NCI-H460 (cell line): ENCODE results near the gene SBF2. TPM values are rescaled to one million over a fixed set of nuclear protein-coding genes. Genes with fewer than 3 reads are reported as not detected.
"Not testable (repeated sequence)": the region's sequence is repeated elsewhere in the genome, so short reads cannot be mapped to it uniquely, and the experiment has no call there.

Experiments
- DNase-seq: peaks from one replicate; pipeline ENCODE4 v3.0.0-alpha.2; 2016; ENCODE audit warnings: low read depth; ENCODE audit errors: extremely low read depth
- total RNA-seq: library from RNA; depleted of rRNA; stranded (reverse); fragments of >200 nt; shearing (Covaris generic); gene quantifications from 2 replicates; pipeline ENCODE4 v1.2.3, GENCODE V29; 2014

The SBF2 gene
- total RNA-seq, 1 experiment from 2014 or later = 27.2 TPM

GRCh38 chr11:9761441-9761945 lies 532.5 kb downstream of the SBF2 start:
- DNase-seq = no peak

- DNase-seq = no peak
Measured at GRCh38 chr11:9760193-9760575, 533.8 kb downstream of the SBF2 start.

GRCh38 chr11:9759519-9760192 lies 534.4 kb downstream of the SBF2 start:
- peak; percentile 60 for DNase-seq

- peak; percentile 55 for DNase-seq
Measured at GRCh38 chr11:9758637-9759518, 535.1 kb downstream of the SBF2 start.

GRCh38 chr11:9757809-9758636 lies 536.0 kb downstream of the SBF2 start:
- peak; percentile 60 for DNase-seq

GRCh38 chr11:9756878-9757277 lies 537.1 kb downstream of the SBF2 start:
- DNase-seq = no peak

GRCh38 chr11:9756461-9756860 lies 537.6 kb downstream of the SBF2 start:
- no peak for DNase-seq

GRCh38 chr11:9755561-9756185 lies 538.3 kb downstream of the SBF2 start:
- no peak for DNase-seq

GRCh38 chr11:9754010-9754471 lies 540.0 kb downstream of the SBF2 start:
- DNase-seq = no peak

GRCh38 chr11:9753021-9753420 lies 541.0 kb downstream of the SBF2 start:
- no peak for DNase-seq

GRCh38 chr11:9752091-9752490 lies 541.9 kb downstream of the SBF2 start:
- no peak for DNase-seq

- no peak for DNase-seq
Measured at GRCh38 chr11:9750551-9750950, 543.5 kb downstream of the SBF2 start.

GRCh38 chr11:9748361-9748970 lies 545.6 kb downstream of the SBF2 start:
- peak; percentile 69 for DNase-seq

- DNase-seq = no peak
Measured at GRCh38 chr11:9747828-9748227, 546.2 kb downstream of the SBF2 start.

- no peak for DNase-seq
Measured at GRCh38 chr11:9747229-9747628, 546.8 kb downstream of the SBF2 start.

- DNase-seq = no peak
Measured at GRCh38 chr11:9745411-9746211, 548.4 kb downstream of the SBF2 start.

GRCh38 chr11:9743512-9743911 lies 550.5 kb downstream of the SBF2 start:
- DNase-seq = not testable (repeated sequence)

GRCh38 chr11:9741260-9741659 lies 552.8 kb downstream of the SBF2 start:
- DNase-seq = no peak
